Natural killer cell (primary cell): Measurements from ENCODE around the gene LRP1-AS. TPM values are rescaled to one million over a fixed set of nuclear protein-coding genes. Genes with fewer than 3 reads are reported as not detected.
A peak's percentile ranks its signal among the peaks of the same experiment; 100 is the strongest.

Experiments used
- ATAC-seq, 3 donors: fragments of 150-1000 bp in 2 of 3; fragments of 200-7000 bp in 1 of 3; cut with Tn5 transposase; 1 replicate in 1 of 3; 2 replicates in 2 of 3; pipeline ENCODE4 v1.10.0; 2021; ENCODE audit warnings: mild to moderate bottlenecking in 2 of 3, moderate library complexity in 2 of 3
- DNase-seq, 2 donors: peaks; one replicate each; pipeline versions ENCODE4 v3.0.0 to v3.0.0-alpha.2; 2013 to 2021; ENCODE audit warnings: mixed read lengths in 1 of 2
- H3K27ac ChIP-seq: one replicate; pipeline ENCODE4 v1.5.1; 2013; ENCODE audit warnings: mild to moderate bottlenecking, low read length
- H3K27me3 ChIP-seq: one replicate; pipeline ENCODE4 v1.6.1; 2013; ENCODE audit warnings: low read length; ENCODE audit not compliant: control insufficient read depth, insufficient read depth
- H3K36me3 ChIP-seq: one replicate; pipeline ENCODE4 v1.6.1; 2013; ENCODE audit warnings: low read length; ENCODE audit not compliant: control insufficient read depth, insufficient read depth
- H3K4me1 ChIP-seq: one replicate; pipeline ENCODE4 v1.6.1; 2013; ENCODE audit warnings: low read length; ENCODE audit not compliant: control insufficient read depth, insufficient read depth
- H3K4me3 ChIP-seq: one replicate; pipeline ENCODE4 v1.5.1; 2013; ENCODE audit warnings: low read length
- H3K9me3 ChIP-seq: one replicate; pipeline ENCODE4 v1.6.1; 2013; ENCODE audit warnings: low read length; ENCODE audit not compliant: control insufficient read depth, insufficient read depth
- H3K27ac Mint-ChIP-seq, 2 donors: one replicate each; pipeline ENCODE4 v1.8.0; 2022; ENCODE audit warnings: mild to moderate bottlenecking in 2 of 2, mixed read lengths in 2 of 2, moderate library complexity in 1 of 2
- H3K27me3 Mint-ChIP-seq, 2 donors: one replicate each; pipeline ENCODE4 v1.8.0; 2022; ENCODE audit warnings: low read depth in 2 of 2, mixed read lengths in 2 of 2
- H3K36me3 Mint-ChIP-seq: one replicate; pipeline ENCODE4 v1.8.0; 2022; ENCODE audit warnings: mixed read lengths
- H3K4me1 Mint-ChIP-seq, 2 donors: one replicate each; pipeline ENCODE4 v1.8.0; 2022; ENCODE audit warnings: mixed read lengths in 2 of 2
- H3K4me3 Mint-ChIP-seq: one replicate; pipeline ENCODE4 v1.8.0; 2022; ENCODE audit warnings: mild to moderate bottlenecking, moderate library complexity, mixed read lengths
- H3K9me3 Mint-ChIP-seq, 2 donors: one replicate each; pipeline ENCODE4 v1.8.0; 2022; ENCODE audit warnings: mixed read lengths in 2 of 2
- WGBS: methylation state at CpG from one replicate; pipeline ENCODE4 v1.1.7; 2013; ENCODE audit warnings: missing lambda C conversion rate; ENCODE audit not compliant: insufficient coverage; 5-methylcytosine and 5-hydroxymethylcytosine counted together
- intact Hi-C: fragments of 100-400 bp; cut with micrococcal nuclease; formaldehyde crosslinking; loops from one replicate; pipeline ENCODE4 v1.14.2; 2022
- total RNA-seq, 4 donors: library from RNA; stranded (reverse); fragments of 120-200 nt in 1 of 4; gene quantifications; one replicate each; pipeline versions ENCODE4 v1.2.3 to v1.2.4, GENCODE V29; 2013 to 2022
- TF ChIP-seq, protein P1 (sequence below): fragments of 200-600 bp; IDR thresholded peaks from one replicate; pipeline ENCODE4 v1.8.0; 2022; ENCODE audit warnings: antibody characterized with exemption

Gene LRP1-AS
- total RNA-seq, 3 donors from 2014 or later (not counting 1 experiment from before 2014, with no cell fraction given): not detected

- no peaks in the 10 kb centered on the region for H3K9me3 ChIP-seq
- H3K4me1 ChIP-seq: peaks cover 29% of the 10 kb centered on the region
- no peak overlapping the region for H3K4me3 Mint-ChIP-seq
- no peak overlapping the region for H3K27ac ChIP-seq
- intact Hi-C loops: no loop called here
- no peaks in the 10 kb centered on the region for H3K27me3 Mint-ChIP-seq
- H3K4me3 ChIP-seq: no peak overlapping the region
- WGBS: 80% methylated on average over 1 of the region's 1 CpG
- no peaks in the 10 kb centered on the region for H3K27me3 ChIP-seq
- peak overlapping the region; percentile 10 to 74 for H3K27ac Mint-ChIP-seq
- no peak for ATAC-seq
- TF ChIP-seq, protein P1, sequence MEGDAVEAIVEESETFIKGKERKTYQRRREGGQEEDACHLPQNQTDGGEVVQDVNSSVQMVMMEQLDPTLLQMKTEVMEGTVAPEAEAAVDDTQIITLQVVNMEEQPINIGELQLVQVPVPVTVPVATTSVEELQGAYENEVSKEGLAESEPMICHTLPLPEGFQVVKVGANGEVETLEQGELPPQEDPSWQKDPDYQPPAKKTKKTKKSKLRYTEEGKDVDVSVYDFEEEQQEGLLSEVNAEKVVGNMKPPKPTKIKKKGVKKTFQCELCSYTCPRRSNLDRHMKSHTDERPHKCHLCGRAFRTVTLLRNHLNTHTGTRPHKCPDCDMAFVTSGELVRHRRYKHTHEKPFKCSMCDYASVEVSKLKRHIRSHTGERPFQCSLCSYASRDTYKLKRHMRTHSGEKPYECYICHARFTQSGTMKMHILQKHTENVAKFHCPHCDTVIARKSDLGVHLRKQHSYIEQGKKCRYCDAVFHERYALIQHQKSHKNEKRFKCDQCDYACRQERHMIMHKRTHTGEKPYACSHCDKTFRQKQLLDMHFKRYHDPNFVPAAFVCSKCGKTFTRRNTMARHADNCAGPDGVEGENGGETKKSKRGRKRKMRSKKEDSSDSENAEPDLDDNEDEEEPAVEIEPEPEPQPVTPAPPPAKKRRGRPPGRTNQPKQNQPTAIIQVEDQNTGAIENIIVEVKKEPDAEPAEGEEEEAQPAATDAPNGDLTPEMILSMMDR: no peak
- no peaks in the 10 kb centered on the region for H3K36me3 Mint-ChIP-seq
- no peak for DNase-seq
- H3K9me3 Mint-ChIP-seq: no peaks in the 10 kb centered on the region
- H3K36me3 ChIP-seq: peaks cover 56% of the 10 kb centered on the region
- peaks cover 12 to 29% of the 10 kb centered on the region in 2 donors for H3K4me1 Mint-ChIP-seq
These were observed 48.9 kb downstream of the LRP1-AS start for GRCh38 chr12:57098546-57098945.

- H3K4me1 Mint-ChIP-seq: peaks cover 14 to 31% of the 10 kb centered on the region in 2 donors
- intact Hi-C loops: no loop called here
- DNase-seq (no peak), ATAC-seq (no peak)
- Histone ChIP-seq H3K9me3 (no peaks in the 10 kb centered on the region), H3K27me3 (no peaks in the 10 kb centered on the region), H3K4me1 (peaks cover 23% of the 10 kb centered on the region), H3K27ac (no peak overlapping the region), H3K4me3 (no peak overlapping the region), H3K36me3 (peaks cover 56% of the 10 kb centered on the region)
- no peaks in the 10 kb centered on the region for H3K9me3 Mint-ChIP-seq
- TF ChIP-seq, protein P1: no peak
- peak overlapping the region in 1 of 2 donors; percentile 82 for H3K27ac Mint-ChIP-seq
- 93% methylated on average over 8 of the region's 8 CpGs for WGBS
- no peaks in the 10 kb centered on the region for H3K36me3 Mint-ChIP-seq
- no peaks in the 10 kb centered on the region for H3K27me3 Mint-ChIP-seq
- no peak overlapping the region for H3K4me3 Mint-ChIP-seq
These were observed 49.9 kb downstream of the LRP1-AS start for GRCh38 chr12:57097554-57097835.

- peak overlapping the region in 1 of 2 donors; percentile 82 for H3K27ac Mint-ChIP-seq
- no peaks in the 10 kb centered on the region for H3K9me3 Mint-ChIP-seq
- DNase-seq: no peak
- H3K27me3 Mint-ChIP-seq: no peaks in the 10 kb centered on the region
- no peak overlapping the region for H3K4me3 ChIP-seq
- TF ChIP-seq, protein P1: no peak
- no peaks in the 10 kb centered on the region for H3K9me3 ChIP-seq
- H3K4me1 Mint-ChIP-seq: peaks cover 14 to 26% of the 10 kb centered on the region in 2 donors
- no peak overlapping the region for H3K4me3 Mint-ChIP-seq
- H3K36me3 ChIP-seq: peaks cover 55% of the 10 kb centered on the region
- intact Hi-C loops: no loop called here
- H3K27ac ChIP-seq: no peak overlapping the region
- 94% methylated on average over 8 of the region's 8 CpGs for WGBS
- no peak for ATAC-seq
- no peaks in the 10 kb centered on the region for H3K36me3 Mint-ChIP-seq
- no peaks in the 10 kb centered on the region for H3K27me3 ChIP-seq
- H3K4me1 ChIP-seq: peaks cover 18% of the 10 kb centered on the region
These were observed 50.5 kb downstream of the LRP1-AS start for GRCh38 chr12:57096748-57097553.
